Breast epithelium (tissue), 3 donors: ENCODE data around the gene SIL1.

Source experiments
- POLR2AphosphoS5 ChIP-seq, 3 donors: sonication (generic); formaldehyde crosslinking; IDR thresholded peaks; one replicate each; pipeline ENCODE4 v1.6.1; 2017; ENCODE audit warnings: antibody characterized with exemption in 3 of 3
- TF ChIP-seq, protein P1 (sequence below), 3 donors: fragments of 450-650 bp; IDR thresholded peaks; one replicate each; pipeline ENCODE4 v1.5.1; 2016 to 2017; ENCODE audit warnings: antibody characterized with exemption in 3 of 3, mild to moderate bottlenecking in 3 of 3, moderate library complexity in 3 of 3

DNA sequence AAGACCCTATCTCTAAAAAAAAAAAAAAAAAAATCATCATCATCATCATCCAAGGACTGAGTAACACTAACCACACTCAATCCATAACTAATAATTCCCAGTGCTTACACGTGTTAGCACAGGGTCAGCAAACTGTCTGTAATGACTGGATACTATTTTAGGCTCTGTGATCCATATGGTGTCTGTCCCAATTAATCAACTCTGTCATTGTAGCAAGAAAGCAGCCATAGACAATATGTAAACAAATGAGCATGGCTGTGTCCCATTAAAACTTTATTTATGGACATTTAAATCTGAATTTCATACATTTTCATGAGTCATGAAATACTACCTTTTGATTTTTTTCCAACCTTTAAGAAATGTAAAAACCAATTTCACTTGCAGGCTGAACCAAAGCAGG is 148.4 kb downstream of the SIL1 start:
- TF ChIP-seq, protein P1, sequence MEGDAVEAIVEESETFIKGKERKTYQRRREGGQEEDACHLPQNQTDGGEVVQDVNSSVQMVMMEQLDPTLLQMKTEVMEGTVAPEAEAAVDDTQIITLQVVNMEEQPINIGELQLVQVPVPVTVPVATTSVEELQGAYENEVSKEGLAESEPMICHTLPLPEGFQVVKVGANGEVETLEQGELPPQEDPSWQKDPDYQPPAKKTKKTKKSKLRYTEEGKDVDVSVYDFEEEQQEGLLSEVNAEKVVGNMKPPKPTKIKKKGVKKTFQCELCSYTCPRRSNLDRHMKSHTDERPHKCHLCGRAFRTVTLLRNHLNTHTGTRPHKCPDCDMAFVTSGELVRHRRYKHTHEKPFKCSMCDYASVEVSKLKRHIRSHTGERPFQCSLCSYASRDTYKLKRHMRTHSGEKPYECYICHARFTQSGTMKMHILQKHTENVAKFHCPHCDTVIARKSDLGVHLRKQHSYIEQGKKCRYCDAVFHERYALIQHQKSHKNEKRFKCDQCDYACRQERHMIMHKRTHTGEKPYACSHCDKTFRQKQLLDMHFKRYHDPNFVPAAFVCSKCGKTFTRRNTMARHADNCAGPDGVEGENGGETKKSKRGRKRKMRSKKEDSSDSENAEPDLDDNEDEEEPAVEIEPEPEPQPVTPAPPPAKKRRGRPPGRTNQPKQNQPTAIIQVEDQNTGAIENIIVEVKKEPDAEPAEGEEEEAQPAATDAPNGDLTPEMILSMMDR (IDR thresholded peaks at IDR 0.05): no peak
- TF ChIP-seq POLR2AphosphoS5 (IDR thresholded peaks at IDR 0.05): no peak
